Right lobe of liver (tissue), 4 donors: ENCODE data around the gene FILIP1L.

Experiments used
- POLR2A ChIP-seq: fragments of 450-650 bp; IDR thresholded peaks from one replicate; pipeline ENCODE4 v1.6.1; 2017; ENCODE audit warnings: antibody characterized with exemption, mild to moderate bottlenecking
- TF ChIP-seq, protein P1 (sequence below), 4 donors: fragments of 200-600 bp in 3 of 4; fragments of 450-650 bp in 1 of 4; IDR thresholded peaks; one replicate each; pipeline versions ENCODE4 v1.5.1 to v1.8.0; 2016 to 2022; ENCODE audit warnings: antibody characterized with exemption in 4 of 4, mild to moderate bottlenecking in 2 of 4
- donor health status: DM: no; HTN: no; CAD: no.
- donor health status: DM: no; HTN: no; CAD: no.
- donor health status: DM: no; HTN: yes; CAD: no.

DNA sequence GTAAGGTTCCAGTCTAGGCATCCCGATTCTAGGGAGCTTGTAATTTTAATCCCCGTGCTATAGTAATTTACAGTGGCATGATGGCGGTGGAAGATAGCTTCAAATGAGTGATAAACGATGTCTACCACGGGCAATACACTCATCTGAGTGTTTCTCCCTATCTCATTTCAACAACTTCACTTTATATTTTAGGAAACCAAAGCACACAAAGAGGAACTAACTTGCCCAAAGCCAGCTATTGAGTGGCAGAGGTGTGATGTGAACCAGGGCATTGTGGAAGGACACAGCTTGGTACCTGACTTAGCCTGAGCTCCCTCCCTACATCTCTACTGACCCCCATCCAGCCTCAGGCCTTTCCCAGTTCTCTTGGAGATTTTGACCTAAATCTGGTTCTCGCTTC lies 16.9 kb upstream of the FILIP1L start:
- TF ChIP-seq, protein P1, sequence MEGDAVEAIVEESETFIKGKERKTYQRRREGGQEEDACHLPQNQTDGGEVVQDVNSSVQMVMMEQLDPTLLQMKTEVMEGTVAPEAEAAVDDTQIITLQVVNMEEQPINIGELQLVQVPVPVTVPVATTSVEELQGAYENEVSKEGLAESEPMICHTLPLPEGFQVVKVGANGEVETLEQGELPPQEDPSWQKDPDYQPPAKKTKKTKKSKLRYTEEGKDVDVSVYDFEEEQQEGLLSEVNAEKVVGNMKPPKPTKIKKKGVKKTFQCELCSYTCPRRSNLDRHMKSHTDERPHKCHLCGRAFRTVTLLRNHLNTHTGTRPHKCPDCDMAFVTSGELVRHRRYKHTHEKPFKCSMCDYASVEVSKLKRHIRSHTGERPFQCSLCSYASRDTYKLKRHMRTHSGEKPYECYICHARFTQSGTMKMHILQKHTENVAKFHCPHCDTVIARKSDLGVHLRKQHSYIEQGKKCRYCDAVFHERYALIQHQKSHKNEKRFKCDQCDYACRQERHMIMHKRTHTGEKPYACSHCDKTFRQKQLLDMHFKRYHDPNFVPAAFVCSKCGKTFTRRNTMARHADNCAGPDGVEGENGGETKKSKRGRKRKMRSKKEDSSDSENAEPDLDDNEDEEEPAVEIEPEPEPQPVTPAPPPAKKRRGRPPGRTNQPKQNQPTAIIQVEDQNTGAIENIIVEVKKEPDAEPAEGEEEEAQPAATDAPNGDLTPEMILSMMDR (IDR thresholded peaks at IDR 0.05) = no peak
- no peak for TF ChIP-seq POLR2A
